Hematopoietic multipotent progenitor cell treated with erythropoietin and hydrocortisone succinate and interleukin-3 and kit ligand, for 6 days (in vitro differentiated cells): Measurements from ENCODE around the gene KIAA1671.

Source experiments
- DNase-seq: peaks from one replicate; pipeline ENCODE4 v3.0.0-alpha.2; 2015

The KIAA1671 gene

DNA sequence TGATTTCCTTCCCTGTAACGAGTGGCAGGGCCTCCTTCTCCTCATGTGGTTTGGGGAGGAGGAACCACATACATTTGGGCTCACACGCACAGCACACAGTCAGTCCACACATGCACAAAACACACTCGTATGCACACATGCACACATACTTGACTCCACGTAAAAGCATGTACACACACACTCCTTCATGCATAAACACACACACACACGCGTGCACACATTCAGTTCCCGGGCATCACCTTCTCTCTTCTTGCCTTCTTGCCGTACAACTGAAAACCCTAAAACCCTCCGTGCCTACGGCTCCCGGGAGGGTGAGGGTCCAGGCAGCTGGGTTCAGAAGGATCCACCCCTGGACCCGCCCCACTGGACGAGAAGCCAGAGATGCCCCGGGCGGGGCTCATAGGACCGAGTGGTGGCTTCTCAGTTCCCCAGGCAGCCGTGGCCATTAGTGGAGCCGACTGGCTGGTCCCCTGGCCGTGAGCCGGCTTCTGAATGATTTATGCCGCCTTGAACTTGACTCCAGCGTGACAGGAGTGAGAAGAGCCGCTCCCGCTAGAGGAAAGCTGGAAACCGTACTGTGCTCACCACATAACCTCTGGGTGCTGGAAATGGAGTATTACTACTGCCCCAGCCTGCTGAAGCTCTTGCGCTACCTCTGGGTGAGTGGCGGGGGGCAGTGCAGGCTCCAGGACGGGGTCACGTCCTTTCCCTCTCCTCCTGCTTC is 117.4 kb downstream of the KIAA1671 start:
- peak; percentile 26 for DNase-seq

DNA sequence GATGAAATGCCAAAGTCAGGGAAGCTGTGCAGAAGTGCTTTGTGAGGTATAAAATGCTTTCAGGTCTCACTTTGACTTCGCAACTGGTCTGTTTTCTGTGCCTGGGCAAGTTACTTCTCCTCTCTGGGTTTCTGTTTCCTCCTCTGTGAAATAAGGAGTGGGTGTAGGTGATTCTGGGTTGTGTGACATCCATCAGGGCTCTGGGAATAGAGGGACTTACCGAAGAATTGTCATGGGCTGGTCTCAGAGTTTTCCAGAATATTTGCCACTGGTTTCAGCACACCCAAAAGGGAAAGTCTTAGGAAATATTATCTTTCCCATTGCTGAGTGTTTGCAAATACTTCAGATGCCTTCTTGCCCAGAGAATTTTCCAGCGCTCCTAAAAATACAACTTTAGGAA is 118.4 kb downstream of the KIAA1671 start:
- DNase-seq: no peak

DNA sequence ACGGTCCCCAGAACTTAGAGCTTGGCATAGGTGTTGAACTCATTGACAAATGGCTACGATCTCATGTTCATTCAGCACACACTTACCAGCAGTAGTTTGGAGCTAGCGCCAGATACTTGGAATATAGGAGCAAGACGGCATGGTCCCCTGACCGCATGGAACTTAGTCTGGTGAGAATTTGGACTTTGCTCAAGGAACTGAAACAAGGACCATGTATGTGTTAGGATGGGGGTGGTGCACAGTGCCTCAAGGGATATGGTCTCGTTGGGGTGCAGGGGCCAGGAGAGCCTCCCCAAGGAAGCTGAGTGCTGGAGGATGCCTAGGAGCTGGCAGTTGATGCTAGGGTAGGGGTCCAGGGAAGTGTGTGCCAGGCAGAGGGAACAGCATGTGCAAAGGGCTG is 119.2 kb downstream of the KIAA1671 start:
- DNase-seq: no peak

DNA sequence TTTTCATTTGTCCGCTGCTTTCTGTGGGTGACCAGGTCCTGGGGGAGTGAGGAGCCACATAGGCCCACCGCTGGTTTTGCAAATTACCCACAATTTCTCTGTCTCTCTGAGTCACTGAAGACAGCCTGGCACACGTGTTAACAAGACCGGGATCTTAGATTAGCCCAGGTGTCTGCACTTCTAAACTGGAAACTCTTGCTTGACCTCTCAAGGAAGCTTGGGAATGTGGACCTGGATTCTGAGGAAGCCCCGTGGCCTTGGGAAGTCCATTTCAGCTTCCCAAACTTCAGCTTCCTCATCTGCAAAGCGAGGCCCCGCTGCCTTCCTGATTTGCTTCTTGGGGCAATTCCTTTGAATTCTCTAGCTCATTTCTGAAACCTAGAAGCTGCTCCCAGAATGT is 119.9 kb downstream of the KIAA1671 start:
- no peak for DNase-seq

DNA sequence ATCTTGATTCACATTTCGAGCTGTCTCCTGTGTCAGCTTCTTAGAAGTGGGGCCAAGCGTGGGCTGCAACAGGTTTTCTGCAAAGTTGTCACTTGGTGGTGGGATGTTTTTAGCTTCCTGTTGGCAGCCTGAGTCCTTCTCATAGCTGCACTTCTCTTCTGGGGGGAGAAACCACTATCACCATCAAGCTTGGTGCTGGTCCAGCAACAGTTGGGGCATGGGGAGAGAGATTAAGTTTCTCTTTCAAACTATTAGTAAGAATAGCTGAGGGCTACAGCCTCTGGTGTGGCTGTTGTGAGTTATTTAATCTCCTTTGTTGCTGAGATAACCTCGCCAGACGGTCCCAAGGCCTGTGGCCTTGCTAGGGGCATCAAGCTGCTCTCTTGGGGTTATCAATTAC is 123.8 kb downstream of the KIAA1671 start:
- peak; percentile 86 for DNase-seq

DNA sequence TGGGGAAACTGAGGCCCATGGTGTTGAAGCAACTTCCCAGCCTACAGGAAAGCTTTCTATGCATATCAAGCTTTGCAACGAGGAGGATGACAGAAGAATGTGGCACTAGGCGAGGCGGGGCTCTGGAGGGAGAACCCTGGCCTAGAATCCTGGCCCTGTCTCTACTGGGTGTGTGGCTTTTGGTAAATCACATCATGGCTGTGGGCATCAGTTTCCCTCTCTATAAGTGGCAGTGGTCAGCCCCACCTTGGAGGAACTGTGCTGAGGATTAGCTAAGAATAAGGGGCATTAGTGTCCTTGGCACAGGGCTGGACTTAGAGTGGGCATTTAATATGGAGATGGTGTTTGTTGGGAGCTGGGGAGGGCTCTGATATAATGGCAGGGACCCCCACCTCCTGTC is 124.5 kb downstream of the KIAA1671 start:
- no peak for DNase-seq

DNA sequence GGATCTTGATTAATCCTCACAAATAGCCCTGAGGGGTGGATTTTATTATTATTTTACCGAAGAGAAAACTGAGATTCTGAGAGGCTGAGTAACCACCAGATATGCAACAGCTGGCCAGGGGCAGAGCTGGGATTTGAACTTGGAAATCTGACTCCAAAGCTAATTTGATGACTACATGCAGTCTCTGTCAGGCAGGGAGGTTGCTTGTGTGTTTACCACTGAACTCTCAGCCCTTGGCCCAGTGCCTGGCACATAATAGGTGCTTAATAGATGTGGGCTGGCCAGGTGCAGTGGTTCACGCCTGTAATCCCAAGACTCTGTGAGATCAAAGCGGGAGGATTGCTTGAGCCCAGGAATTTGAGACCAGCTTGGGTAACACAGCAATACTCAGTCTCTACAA is 125.4 kb downstream of the KIAA1671 start:
- no peak for DNase-seq

DNA sequence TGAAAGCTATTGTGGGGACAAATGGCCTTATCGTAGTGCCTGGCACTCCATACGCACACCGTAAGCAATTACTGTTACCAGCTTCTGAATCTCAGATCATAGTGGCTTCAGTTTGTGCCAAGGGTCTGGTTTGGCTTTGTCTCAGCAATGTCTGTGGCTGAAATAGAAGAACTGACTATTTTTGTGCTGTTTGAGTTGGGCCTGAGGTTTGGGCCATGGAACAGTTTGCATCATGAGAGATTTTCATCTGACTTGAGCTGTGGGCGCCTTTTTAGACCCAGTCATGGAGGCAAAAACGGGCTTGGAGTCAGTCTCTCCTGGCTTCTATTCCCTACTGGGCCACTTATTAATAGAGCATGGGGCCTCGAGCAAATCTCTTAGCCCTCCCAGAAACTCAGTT is 126.1 kb downstream of the KIAA1671 start:
- no peak for DNase-seq

DNA sequence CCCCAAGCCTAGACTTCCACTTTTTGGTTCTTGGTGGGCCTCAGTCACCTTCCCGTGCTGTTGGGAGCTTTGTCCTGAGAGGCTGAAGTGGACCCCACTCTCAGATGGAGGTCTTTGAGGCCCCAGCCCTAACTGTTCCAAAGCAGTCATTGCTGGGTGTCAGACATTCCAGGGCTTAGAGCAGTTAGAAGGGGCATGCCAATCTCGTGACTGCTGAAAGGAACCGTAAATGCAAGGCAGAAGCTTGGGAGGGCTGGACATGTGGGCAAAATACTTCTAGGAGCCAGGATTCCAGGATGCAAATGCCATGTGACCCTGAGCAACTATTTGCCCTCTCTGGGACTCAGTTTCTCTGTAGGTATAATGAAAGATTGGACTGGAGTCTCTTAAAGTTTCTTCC is 128.3 kb downstream of the KIAA1671 start:
- no peak for DNase-seq

DNA sequence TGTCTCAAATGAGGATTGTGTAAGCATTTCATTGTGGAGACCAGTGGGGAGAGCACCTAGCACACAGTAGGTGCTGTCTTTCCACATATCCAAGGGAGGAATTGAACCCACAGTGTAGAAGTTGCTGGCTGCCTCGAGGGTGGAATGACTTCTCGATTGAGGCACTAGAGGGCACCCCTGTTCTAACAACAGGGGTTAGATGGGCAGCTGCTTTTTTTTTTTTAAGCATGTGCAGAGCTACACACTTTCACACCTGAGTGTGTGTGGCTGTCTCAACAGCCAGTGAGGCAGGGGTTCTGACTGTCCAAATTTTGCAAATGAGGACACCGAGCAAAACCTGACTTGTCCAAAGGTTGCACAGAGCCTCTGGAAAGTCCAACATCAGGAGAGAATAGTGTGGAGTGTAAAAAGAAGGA is 128.9 kb downstream of the KIAA1671 start:
- peak; percentile 82 for DNase-seq

DNA sequence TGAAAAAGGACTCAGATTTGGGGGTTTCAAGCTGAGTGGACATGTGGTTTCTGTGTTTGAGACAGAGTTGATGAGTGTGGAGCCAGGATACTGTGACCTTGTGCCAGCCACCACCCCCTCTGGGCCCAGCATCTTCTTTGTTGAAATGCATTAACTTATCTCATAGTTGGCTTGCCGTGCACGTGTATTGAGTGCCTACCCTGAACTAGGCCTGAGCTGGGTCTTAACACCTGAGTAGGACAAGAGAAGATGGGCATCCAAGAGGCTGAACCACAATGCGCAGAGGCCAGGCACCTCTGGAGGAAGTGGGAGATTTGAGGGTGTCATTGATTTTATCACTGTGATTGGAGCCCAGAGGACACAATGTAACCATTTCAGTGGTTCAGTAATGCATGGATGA is 129.6 kb downstream of the KIAA1671 start:
- DNase-seq: no peak

DNA sequence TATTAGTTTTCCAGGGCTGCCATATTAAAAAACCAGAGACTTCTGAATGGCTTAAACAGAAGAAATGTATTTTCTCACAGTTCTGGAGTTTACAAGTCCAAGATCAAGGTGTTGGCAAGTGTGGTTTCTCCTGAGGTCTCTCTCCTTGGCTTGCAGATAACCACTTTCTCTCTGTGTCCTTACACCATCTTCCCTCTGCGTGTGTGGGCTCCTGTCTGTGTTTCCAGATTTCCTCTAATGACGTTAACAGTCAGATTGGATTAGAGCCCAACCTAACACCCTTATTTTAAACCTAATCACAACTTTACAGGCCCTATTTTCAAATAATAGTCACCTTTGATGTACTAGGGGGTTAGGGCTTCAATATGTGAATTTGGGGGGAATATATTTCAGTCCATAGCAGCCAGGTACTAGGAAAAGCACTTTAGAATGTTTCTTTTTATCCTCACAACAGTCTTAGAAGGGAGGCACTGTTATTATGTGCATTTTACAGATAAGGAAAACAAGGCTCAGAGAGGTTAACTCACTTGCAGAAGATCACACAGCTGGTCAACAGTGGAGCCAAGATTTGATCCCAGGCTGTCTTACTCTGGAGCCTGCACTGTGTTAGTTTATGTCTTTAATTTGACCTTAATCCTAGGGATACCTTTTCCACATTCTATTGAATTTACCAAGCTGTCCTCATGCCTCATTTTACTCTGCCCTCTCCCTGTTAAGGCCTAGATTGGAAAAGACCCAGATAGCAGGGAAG is 130.7 kb downstream of the KIAA1671 start:
- DNase-seq: peak; percentile 66

DNA sequence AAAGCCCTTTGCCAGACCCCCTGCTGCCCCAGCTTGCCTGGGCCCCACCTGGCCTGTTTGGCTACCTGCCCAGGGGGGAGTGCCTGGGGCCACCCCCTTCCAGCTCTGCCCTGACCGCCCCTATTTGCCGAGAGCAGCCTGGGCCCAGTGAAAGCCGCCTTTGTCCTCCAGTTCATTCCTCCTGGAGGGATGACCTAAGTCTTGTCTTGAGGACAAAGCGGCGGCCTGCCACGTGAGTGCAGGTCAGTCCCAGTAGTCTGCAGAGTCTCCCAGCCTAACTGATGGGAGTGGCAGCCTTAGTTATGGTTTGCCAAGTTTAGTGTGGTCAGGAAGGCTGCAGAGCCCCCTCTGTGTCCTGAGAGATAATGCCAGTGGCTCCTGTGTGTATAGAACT is 131.3 kb downstream of the KIAA1671 start:
- DNase-seq: peak; percentile 71

DNA sequence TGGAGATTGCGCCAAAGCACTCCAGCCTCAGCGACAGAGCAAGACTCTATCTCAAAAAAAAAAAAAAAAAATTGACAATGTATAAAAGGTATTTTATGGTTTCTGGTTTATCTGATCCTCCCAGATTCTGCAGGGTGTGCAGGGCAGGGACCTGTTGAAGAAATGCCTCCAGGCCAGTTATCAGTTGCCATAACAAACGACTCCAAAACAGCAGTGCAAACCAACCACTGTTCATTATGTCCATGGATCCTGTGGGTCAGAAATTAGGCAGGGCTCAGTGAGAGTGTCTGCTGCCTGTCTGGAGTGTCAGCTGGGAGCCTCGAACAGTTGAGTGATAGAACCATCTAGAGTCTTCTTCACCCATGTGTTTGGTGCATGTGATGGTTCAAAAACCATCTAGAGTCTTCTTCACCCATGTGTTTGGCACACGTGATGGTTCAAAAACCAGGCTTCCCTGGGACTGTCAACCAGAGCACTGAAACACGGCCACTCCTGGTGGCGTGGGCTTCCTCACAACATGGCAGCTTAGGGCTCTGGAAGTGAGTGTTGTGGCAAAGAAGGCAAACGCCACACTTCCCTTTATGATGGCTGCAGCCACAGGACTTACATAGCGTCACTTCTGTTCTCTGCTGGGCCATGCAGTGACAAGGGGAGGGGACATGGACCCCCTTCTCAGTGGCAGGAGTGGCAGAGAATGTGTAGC is 132.0 kb downstream of the KIAA1671 start:
- peak; percentile 49 for DNase-seq

DNA sequence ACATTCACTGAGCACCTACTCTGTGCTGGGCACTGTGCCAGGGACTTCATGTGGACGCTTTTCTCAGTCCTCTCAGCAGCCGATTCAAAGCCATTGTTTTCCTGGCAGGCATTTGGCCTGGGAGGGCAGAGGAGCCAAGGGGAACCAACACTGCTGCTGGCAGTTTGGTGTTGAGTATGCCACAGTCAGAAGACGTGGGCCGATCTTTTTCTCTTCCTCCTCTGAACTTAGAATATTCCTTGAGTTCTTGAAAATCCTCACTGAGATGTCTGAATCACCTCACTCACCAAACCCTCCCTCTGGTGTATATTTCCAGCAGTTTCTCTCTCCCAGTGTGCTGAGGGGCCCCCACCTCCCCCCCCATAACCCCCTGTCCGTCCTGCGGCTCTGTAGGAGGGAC is 132.6 kb downstream of the KIAA1671 start:
- no peak for DNase-seq

DNA sequence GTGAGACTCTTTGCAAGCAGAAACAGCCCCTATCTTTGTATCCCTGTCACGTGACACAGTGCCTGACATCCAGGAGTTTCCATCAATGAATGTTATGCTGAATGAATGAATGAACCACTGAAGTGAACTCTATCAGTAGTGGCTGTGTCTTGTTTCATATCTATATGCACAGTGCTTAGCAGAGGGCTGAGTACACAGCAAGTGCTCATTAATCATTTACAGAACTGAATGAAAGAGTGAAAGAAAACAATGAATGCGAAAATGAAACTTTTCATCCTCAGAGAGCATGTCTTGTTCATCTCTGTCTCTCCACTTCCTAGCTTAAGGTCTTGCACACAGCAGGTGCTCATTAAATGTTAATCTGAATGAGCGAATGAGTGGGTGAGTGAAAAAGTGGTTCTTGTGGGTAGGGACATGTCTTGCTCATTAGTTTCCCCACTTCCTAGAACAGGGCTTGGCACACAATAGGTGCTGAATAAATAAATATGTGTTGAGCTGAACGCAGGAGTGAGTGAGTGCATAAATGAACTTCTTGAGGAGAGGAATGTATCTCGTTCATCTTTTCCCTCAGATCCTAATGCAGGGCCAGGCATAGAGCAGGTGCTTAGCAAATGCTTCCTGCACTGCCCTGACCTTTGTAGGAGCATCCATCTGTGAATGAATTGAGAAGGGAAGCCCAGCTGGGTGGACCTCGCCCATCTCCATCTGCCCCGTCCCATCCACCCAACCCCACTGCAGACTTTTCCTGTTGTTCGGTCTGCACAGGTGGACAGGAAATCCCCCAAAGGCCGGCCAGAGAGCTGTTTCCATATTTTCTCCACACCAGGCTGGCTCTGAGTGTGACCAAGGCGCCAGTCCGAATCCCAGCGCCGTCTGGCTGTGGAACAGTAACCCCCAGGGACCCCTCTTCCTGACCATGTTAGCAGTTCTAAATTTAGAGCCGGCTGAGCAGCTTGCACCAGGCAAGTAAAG is 133.7 kb downstream of the KIAA1671 start:
- no peak for DNase-seq

DNA sequence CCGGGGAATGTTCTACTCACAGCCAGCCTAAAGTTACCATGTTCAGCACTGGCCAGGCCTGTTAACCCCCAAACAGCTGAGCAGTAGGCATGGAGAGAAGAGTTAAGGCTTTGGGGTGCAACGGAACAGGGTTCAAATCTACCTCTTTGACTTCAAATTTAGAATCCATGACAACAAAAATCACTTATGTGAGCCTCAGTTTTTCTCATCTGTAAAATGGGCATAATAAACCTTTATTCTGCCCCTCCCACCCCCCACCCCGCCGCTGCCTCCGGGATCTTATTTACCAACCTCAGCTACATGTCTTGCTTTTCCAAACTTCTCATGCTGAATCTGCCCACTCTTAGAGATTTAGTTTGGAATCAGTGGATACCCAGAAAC is 134.4 kb downstream of the KIAA1671 start:
- DNase-seq: no peak

DNA sequence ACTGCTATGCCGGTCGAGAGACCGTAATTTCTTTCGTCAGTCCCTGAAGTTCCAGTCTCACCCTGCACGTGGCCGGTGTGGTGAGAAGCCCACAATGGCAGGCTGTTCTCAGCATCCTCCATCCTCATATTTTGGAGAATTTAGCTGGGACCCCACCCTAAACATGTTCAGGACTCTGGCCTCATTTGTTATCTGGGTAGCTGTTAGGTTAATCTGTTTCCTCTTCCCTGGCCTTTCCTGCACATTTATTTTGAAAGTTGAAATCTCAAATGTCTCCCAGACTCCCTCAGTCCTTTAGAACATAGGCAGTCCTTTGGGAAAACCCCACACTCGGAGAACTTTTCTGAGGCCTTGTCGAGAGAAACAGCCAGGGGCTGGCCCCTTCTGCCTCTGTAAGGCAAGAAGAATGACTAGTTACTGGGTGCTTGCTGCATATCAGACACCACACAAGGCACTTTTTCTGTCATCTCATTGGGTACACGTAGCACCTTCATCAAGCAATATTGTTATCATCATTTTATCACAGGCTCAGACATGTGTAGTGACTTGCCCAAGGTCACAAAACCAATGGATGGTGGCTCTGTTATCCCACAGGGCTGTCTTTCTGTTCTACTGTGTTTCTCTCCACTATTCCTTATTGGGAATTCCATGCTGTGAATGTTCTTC is 137.8 kb downstream of the KIAA1671 start:
- DNase-seq: peak; percentile 67

DNA sequence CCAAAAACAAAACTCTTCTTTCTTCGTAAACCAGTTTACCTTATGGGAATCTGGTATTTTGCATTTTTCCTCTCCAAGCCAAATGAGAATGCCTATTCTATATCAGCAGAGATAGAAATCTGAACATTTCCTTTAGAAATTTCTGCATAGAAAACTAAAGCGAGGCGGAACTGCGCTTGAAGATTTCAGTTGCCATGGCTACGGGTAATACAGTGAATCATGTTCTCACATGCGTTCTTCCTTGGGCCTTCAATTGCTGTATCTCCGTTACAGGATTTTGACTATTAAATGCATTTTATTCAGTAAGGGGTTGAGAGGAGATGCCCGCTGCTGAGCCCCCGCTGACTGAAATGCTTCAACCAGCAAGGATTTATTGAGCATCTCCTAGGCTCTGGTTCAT is 138.9 kb downstream of the KIAA1671 start:
- DNase-seq: no peak

DNA sequence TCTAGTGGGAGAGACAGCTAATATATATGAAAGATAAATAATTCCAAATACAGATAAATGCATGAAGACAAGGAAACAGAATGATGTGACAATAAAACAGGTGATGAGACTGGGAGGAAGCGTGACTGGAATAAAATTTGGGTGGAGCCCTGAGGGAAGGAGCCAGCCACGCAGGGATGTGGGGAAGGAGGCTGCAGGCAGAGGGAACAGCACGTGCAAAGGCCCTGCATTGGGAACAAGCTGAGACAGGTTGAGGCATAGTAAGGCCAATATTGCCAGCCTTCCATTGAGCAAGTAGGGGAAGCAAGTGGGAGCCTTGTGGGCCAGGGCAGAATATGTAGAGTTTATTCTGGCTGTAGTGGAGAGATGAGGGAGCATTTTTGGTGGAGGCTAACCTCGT is 139.6 kb downstream of the KIAA1671 start:
- DNase-seq: no peak

DNA sequence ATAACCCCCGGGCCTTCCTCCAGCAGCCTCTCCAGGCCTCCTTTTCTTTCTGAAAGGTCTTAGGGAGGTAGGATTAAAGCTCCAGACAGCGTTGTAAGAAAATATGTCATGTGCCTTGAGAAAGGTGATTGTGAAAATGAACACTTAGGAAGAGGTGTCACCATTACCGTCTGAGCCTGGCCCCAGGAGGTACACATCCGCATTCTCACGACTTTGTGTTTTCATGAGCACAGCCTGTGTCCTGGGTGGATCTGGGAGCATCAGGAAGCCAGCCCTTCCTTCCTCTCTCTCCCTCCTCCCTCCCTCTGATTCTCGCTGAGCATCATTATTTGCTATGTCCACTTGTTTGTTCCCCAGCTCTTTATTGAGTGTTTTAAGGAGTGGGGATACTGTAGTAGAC is 142.1 kb downstream of the KIAA1671 start:
- no peak for DNase-seq

DNA sequence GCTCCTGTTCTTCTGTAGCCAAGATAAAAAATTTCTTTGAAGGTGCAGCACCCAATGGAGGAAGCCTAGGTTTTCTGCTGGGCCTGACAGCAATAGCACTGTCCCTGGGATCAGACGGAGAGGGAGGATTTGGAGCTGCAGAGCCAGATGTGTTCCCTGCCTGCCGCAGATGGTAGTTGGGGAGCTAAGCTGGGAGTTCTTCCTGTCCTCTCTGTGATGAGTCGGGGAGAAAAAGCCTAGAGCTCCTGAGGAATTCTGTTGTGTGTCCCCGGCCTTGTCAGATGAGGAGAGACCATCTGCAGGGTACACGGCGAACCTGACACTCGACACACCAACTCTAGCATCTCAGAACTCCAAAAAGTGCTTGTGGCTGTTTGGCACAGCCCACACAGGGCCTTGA is 143.4 kb downstream of the KIAA1671 start:
- no peak for DNase-seq
